Activated T-helper 9 cell treated with anti-CD3 and anti-CD28 coated beads, Interleukin-2, amount 50 U/mL, for 16 hours (primary cell): ENCODE results near the gene MST1.

ENCODE experiments used
- DNase-seq: peaks from one replicate; pipeline ENCODE4 v3.0.0-alpha.2; 2020; ENCODE audit warnings: low read depth

The MST1 gene

DNA sequence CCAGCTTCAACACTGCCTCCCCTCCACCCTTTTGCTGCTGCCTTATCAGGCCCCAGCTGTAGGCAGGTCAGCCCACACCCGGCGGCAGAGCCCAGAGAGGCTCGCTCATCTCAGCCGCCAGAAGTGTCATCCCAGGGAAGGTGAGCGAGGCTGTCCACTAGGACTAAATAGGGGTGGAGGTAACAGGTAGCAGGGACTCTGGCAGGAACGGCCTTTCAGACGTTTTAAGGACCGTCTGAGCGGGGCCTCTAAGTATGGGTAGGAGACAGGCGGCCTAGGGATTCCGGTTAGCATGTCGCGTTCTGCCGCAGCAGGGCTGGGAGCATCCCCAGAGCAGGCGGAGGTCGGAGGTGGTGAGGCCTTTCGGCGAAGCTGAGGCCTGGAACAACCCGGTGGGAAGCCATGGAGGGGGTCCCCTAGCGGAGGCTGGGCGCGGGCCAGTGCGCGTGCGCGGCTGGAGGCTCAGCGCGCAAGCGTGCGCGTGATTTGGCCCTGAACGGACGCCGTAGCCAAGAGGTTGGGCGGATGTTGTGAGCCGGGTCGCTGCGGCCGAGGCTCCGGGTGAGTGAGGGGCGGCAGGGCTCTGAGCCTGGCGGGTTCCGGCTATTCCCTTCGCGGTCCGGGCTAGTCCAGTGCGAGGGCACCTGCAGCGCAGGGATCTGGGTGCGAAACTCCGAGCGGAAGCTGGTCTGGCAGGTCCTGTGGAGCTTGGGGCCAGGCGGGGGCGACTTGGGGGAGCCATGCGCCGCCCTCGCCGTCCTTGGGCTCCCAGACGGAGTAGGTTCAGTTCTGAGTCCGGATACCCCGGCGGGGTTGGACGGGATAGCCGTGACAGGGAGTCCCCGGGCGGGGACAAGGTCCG is at the start of gene MST1, which contains the start of gene RNF123:
Gene MST1, minus strand, starts transcription at position 429 of the 862 bp plus-strand sequence. CDS start 783 bp downstream, outside the sequence.
Gene RNF123, plus strand, starts transcription at position 512 of the 862 bp plus-strand sequence. CDS start 1,609 bp downstream, outside the sequence.
- DNase-seq: peak; percentile 86

DNA sequence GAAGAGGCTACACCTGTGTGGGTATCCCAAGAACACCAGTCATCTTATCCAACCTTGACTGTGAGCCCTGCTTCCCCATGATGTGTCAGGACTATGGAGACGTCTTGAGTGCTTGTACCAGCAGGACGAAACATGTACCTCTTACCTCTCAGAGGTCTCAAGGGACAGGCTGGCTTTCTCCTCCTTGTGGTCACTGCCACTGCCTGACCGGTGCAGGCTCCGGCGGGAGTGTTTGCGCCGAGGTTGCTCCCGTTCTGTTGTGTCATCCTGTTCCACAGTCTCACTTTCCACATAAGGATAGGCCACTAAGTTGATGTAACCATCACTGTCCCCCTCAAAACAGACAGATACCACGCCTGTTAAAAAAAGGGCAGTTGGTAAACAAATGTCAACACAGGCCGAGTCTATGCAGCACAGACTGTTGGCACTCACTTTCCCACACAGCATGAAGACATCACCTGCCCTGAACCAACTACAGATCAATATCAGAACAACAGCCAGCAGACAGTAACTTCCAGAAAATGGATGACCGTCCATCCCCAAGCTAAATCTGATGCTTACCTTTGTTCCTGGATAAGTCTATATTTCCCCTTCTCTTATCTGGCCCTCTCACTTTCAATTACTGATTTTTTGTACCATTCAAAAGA is 48.9 kb upstream of the MST1 start:
- DNase-seq: no peak

DNA sequence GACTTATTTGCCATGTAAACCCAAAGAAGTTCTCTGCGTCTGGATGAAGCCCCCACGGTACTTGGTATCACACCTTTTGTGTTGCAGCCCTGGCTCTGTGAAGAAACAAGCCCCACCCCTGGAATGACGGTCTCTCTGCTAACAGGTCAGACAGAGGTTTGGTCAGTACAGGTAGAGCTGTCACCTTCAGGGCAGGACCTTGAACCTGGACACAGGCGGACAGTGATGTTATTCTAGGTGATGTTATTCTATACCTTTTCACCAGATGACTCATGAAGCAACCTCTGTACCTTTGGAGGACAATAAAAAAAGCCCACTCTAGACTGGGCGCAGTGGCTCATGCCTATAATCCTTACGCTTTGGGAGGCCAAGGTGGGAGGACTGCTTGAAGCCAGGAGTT is 45.5 kb upstream of the MST1 start:
- DNase-seq: no peak

DNA sequence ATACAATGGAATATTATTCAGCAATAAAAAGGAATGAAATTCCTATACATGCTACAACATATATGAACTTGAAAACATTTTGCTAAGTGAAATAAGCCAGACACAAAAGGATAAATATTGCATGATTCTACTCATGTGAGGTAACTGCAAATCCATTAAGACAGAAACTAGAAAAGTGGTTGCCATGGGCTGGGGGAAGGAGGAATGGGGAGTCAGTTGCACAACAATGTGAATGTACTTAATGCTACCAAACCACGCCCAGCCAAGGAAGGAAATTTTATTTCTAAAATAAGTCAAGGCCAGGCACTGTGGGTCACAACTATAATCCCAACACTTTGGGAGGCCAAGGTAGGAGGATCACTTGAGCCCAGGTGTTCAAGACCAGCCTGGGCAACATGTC is 44.3 kb upstream of the MST1 start:
- no peak for DNase-seq

DNA sequence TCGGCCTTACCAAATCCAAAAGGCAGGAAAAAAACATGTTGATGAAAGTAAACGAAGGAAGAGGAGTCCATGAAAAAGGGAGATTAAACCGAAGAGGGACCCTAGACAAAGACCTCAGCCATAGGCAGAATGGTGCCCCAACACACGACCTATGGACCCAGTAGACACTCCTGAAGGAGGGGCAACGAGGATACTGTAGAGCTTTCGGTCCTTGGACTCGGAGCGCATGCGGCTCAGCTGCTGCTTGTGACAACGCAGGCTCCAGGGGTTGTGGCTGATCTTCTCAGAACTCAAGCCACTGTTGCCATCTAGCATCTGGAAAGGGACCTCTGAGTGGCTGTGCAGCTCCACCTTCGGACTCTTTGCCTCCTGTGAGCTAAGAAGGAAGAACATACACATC is 43.3 kb upstream of the MST1 start:
- no peak for DNase-seq

DNA sequence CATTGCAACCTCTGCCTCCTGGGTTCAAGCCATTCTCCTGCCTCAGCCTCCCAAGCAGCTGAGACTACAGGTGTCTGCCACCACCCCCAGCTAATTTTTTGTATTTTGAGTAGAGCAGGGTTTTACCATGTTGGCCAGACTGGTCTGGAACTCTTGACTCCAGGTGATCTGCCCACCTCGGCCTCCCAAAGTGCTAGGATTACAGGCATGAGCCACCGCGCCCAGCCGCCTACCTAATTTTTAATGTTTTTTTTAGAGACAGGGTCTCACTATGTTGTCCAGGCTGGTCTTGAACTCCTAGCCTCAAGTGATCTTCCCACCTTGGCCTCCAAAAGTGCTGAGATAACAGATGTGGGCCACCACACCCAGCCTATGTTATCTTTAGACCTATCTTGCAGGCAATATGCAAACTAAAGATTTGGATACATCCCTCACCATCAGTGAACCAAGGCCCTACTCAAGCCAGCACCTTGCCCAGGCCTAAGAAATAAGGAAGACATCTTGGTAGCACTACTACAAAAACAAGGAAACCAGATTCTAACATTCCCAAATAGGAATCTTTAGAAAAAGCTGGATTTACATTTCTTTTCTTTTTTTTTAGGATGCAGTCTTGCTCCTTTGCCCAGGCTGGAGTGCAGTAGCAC is 40.8 kb upstream of the MST1 start:
- no peak for DNase-seq

DNA sequence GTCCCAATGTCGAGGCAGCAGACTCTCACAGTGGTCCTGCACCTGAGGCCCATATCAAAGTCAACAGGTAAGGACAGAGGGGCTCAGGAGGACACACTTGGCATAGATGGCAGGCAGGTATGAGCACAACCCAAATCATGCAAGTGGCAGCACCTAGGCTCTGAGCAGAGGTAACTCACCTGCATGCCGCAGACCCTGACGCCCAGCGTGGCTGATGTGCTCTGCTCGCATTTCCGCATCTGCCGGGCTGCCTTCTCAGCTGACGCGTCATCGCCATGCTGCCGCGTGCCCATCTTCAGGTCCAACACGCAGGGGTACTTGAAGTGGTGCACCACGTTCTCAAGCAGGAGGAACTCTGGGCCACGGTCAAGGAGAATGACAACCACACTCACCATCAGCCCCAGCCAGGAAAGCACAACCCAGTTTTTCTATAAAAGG is 38.7 kb upstream of the MST1 start:
- DNase-seq: no peak

DNA sequence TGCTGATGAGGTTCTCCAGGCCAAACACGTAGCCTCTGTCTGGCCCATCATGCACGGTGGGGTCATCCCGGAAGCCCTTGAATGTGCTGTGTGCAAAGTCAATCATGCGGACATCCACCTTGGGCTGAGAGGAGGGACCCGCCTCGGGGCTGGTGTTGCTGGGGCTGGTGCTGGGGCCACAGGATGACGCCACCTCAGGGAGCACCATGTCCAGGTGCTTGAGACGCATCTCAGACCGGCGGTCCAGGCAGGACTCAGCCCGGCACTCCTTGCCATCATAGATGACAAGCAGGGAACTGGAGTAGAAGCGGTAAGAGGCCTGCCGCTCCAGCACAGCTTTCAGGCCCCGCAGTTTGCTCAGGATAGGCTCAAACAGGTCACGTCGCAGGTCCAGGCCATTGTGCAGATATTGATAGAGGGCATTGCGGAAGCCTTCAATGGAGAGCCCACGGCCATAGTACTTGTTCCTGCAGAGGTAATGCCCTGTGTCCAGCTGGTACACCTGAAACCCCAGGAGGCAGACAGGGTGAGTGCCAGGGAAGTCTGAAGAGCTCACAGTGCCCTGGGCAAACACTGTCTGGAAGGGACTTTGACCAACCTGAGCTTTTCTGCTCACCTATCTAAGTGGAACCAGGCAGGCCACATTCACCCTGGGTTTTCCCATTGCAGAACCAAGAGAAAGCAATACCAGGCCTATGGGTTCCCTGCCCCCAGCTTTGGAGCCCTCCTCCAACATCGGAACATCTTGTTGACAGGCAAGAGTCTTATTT is 38.1 kb upstream of the MST1 start:
- no peak for DNase-seq

DNA sequence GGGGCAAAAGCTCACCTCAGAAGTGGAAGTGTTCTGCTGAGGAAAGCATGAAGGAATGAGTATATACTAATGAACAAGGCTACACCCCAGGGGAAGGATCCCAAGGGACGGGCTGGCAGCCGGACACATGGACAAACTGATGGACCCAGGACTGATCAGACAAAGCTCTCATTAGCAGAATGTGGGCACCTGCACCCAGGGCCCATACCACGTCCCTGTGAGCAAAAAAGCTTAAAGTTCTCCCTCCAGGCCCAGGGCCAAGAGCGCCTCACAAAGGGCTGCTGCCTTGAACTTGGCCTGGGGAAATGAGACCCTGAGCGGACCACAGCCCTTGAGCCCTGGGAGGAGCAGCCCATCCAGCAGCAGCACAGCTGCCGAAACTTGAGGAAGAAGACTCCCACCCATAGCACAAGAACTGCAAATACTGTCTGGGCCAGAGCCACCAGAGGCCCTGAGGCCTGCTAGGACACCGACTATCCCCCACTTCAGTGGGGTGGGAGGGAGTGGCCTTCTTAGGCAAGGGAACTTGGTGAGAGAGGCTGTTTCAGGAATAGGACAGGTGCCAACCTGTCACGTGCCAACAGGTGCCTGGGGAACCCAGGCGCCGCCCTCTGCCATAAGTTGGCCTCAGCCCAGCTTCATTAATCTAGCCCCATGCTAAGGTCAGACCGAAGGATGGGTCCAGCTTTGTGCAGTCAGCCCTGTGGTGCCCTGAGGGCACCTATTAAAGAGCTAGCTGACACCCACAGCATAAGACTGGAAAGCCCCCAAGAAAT is 36.8 kb upstream of the MST1 start:
- DNase-seq: no peak

DNA sequence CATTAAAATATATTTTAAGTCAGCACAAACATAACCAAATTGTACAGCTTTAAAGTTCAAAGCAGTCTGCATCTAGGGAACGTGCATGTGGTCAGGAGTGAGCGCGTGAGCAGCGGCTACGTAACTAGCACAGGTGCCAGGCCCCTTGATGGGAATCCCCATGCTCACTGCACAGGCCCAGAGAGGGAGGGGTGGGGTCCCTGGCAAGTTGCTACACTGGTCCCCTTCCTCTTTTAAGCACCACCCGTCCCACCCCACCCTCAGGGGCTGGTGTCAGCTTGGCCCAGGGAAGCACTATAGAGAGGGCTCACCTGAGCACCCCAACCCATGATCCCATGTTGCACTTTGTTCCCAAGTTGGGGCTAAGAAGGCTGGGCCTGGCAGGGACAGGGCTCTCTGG is 35.3 kb upstream of the MST1 start:
- no peak for DNase-seq

DNA sequence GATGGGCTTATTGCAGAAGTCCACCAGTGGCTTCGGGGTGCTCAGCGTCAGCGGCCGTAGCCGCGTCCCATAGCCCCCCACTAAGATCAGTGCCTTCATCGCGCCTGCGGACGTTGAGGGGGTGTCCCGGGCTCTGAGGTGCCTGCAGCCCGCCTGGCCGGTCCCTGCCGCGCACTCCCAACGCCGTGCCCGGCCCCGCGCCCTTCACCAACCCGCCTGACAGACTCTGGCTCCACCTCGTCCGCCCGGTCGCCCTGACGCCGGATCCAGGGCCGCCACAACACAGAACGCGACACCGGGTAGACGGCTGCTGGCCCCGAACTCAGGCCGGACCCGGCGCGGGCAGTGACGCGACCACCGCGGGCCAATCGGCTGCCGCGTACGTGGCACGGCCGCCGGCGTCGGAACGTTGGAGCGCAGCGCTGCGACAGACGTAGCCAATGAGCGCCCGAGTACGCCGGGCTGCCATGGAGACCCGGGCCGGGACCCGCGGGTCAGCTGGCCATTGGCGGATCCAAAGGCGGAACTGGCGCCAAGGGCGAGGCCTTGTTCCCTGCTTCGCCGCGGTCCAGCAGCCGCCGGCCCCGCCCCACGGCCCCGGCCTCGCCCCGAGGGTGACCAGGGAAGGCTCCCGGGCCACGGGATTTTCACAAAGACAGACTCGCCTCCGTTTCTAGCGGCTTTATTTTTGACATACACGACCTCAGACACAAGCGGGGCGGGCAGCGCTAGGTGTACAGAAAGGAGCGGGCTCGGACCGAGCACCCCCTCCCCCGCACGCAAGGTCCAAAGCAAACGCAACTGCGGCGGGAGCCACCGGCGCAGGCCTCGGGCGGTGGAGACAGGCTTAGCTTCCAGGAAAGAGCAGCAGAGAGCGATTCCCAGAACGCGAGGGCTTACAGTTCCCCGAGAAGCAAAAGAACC is 34.6 kb upstream of the MST1 start, which contains the start of gene GMPPB:
Gene GMPPB, minus strand, starts transcription at position 324 of the 924 bp plus-strand sequence. Its CDS starts 225 bp downstream, at position 99.
- peak; percentile 88 for DNase-seq

DNA sequence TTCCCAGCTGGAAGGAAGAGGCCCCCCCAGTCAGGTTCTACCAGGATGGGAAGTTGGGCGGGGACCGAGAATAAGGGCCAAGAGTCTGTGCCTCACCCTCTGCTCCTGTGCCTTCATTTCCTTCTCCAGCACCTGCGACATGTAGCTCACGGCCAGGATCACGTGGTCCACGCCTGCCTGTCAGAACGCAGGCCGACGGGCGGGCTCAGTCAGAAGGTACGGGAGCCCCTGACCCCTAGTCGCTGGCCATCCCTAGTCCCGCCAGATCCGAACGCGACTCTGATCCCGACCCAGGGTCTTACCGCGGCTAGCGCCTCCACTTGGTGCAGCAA is 34.0 kb upstream of the MST1 start:
- peak; percentile 33 for DNase-seq

DNA sequence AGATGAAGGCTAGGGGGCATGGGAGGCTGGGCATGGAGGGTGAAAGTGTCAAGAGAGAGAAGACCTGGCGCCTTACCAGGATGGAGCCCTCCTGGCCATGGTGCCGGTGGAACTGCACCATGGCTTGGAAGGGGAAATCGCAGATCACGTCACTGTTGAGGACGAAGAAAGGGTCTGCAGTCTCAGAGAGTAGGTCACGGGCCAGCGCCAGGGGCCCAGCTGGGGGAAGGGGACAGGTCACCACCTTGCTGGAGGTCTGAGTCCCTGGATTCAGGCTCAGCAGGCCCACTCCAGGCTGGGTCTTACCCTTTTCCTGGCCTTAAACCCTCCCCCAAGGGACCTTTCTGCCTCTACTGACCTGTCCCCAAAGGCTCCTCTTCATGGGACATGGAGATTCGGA is 33.6 kb upstream of the MST1 start:
- DNase-seq: no peak

DNA sequence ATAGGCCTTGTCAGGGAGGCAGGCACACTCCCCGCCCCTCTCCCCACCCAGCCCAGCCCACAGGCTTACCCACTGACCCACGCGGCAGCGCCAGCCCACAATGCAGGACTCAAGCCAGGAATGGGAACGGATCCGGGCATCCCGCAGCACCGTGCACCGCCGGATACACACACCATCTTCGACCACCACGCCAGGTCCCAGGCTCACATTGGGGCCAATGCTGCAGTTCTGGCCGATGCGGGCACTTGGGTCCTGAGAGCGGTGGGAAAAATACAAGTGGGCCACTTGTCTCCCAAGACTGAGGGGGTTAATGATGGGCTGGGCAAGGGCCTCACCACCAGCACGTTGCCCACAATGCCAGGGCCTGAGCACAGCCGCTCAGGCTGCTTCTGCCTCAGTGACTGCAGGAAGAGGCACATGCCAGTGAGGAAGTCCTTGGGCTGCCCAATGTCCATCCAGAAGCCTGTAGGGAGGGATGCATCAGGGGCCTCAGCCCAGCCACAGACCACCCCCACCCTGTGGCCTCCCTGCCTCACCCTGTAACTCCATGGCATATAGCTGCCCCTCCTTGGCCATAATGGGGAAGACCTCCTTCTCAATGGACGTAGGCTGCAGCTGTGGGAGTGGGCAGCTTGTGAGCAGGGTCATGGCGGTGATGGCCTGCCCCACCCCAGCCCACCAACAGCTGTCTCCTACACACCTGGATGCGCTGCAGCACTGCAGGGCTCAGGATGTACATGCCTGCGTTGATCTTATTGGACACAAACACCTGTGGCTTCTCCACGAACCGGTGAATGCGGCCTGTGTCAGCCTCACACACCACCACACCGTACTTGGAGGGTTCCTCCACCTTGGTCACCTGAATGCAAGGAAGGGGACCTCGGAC is 32.9 kb upstream of the MST1 start:
- DNase-seq: no peak

DNA sequence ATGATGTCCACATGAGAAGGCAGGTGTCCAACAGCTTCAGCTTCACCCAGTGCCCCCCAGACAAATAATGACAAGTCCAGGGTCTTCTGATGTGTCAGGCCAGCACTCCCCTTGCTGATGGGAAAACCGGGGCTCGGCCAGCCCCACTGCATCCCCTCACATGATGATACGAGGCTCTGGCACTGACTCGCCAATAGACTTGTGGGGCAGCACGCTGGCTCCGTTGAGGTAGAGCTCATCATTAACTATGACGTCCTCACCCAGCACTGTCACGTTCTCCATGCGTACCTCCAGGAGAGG is 32.3 kb upstream of the MST1 start:
- no peak for DNase-seq

DNA sequence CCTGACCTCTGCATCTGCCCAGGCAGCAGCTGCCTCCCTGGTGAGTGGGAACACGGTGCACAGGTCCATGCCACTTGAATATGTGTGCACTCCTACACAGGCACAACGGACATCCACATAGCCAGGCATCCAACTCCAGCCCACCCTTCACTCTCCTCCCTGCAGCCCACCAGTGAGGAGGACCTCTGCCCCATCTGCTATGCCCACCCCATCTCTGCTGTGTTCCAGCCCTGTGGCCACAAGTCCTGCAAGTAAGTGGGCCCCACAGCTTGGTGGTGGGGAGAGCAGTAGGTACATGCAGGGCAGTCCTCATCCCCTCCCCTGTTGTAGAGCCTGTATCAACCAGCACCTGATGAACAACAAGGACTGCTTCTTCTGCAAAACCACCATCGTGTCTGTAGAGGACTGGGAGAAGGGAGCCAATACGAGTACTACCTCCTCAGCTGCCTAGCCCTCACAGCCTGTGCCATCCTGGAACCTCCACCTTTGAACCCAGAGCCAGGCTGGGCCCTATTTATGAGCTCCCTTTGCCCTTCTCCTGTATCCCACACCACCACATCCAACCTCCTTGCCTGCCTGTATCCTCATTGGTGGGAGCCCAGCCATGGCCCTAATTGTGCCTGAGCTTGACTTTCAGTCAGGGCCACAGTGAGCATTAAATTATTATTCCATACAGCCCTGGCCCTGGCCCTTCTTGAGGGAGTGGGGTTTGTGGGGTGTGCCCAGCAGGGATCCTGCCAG is 31.8 kb upstream of the MST1 start:
- no peak for DNase-seq

DNA sequence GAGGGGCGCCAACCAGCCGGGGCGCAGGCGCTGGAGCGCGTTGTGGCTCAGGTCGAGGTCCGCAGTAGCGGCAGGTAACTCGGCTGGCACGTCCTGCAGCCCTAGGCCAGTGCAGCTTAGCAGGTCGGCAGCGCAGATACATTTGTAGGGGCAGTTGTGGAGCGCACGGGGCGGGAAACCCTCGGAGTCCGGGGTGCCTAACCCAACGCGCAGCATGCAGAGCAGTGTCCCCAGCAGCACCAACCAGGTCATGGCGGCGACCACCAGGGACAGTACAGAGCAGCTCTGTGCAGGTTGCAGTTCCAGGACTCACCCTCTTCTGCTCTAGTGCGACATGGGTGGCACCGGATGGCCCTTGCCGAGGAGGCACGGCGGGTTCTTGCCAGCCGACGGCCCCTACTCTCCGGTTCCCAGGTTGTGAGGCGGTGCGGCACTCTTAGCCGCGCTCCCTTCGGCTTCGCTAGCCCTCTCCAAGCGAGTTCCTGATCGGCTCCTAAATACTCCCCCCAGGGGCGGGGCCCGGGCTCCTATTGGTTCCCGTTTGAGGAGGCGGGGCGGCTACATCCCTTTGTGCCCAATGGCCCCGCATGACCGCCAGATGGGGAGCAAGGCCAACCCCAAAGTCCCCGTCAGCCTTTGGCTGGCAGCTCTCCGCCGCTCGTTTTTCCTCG is 30.1 kb upstream of the MST1 start, which contains the start of gene AMIGO3:
Gene AMIGO3, minus strand, starts transcription at position 471 of the 671 bp plus-strand sequence. Its CDS starts 219 bp downstream, at position 252.
- DNase-seq: peak; percentile 83

DNA sequence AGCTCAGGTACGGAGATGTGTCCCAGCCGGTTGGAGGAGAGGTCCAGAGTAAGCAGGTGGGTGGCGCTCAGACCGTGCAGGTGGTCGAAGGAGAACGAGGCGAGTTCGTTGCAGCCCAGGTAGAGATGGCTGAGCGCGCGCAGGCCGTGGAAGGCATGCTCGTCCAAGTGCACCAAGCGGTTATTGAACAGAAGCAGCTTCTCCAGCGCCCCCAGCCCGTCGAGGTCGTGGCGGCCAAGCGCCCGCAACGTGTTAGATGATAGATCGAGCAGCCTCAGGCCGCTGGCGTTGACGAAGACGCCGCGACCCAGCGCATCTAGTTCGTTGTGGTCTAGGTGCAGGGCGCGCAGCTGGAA is 29.6 kb upstream of the MST1 start:
- no peak for DNase-seq
